Measurements from ENCODE around the gene DPF1. TPM values are rescaled to one million over a fixed set of nuclear protein-coding genes. Genes with fewer than 3 reads are reported as not detected.
"Not testable (repeated sequence)": the region's sequence is repeated elsewhere in the genome, so short reads cannot be mapped to it uniquely, and the experiment has no call there.

Gene DPF1
- polyA plus RNA-seq, 4 donors, result 1.3 to 2.2 (median 1.8) TPM

- no peak for DNase-seq (ENCODE audit: low read depth in 4 of 4, low spot score in 2 of 4)
These were observed 27.0 kb upstream of the DPF1 start for GRCh38 chr19:38250821-38251563.

- DNase-seq (ENCODE audit: low read depth in 4 of 4, low spot score in 2 of 4), result no peak
These were observed 26.4 kb upstream of the DPF1 start for GRCh38 chr19:38250428-38250820.

- no peak for DNase-seq (ENCODE audit: low read depth in 4 of 4, low spot score in 2 of 4)
These were observed 24.4 kb upstream of the DPF1 start for GRCh38 chr19:38248421-38248820.

GRCh38 chr19:38247734-38248268, 23.8 kb upstream of the DPF1 start:
- no peak for DNase-seq (ENCODE audit: low read depth in 4 of 4, low spot score in 2 of 4)

GRCh38 chr19:38247126-38247525, 23.1 kb upstream of the DPF1 start:
- DNase-seq (ENCODE audit: low read depth in 4 of 4, low spot score in 2 of 4), result no peak

GRCh38 chr19:38245826-38246498, 21.9 kb upstream of the DPF1 start:
- DNase-seq (ENCODE audit: low read depth in 4 of 4, low spot score in 2 of 4), result no peak

GRCh38 chr19:38243279-38243673, 19.3 kb upstream of the DPF1 start:
- DNase-seq (ENCODE audit: low read depth in 4 of 4, low spot score in 2 of 4), result no peak

GRCh38 chr19:38239816-38240215, 15.8 kb upstream of the DPF1 start:
- no peak for DNase-seq (ENCODE audit: low read depth in 4 of 4, low spot score in 2 of 4)

GRCh38 chr19:38234615-38235014, 10.6 kb upstream of the DPF1 start:
- DNase-seq (ENCODE audit: low read depth in 4 of 4, low spot score in 2 of 4), result no peak

GRCh38 chr19:38233740-38234251, 9.8 kb upstream of the DPF1 start:
- DNase-seq (ENCODE audit: low read depth in 4 of 4, low spot score in 2 of 4), result no peak

GRCh38 chr19:38231918-38232317, 7.9 kb upstream of the DPF1 start:
- no peak for DNase-seq (ENCODE audit: low read depth in 4 of 4, low spot score in 2 of 4)

- DNase-seq (ENCODE audit: low read depth in 4 of 4, low spot score in 2 of 4), result not testable (repeated sequence)
These were observed 6.6 kb upstream of the DPF1 start for GRCh38 chr19:38230506-38231133.

- DNase-seq (ENCODE audit: low read depth in 4 of 4, low spot score in 2 of 4), result peak in 1 of 4 donors; percentile 65
These were observed 5.6 kb upstream of the DPF1 start for GRCh38 chr19:38229585-38230073.

- no peak for DNase-seq (ENCODE audit: low read depth in 4 of 4, low spot score in 2 of 4)
These were observed 4.7 kb upstream of the DPF1 start for GRCh38 chr19:38228491-38229439.

- DNase-seq (ENCODE audit: low read depth in 4 of 4, low spot score in 2 of 4), result no peak
These were observed 4.0 kb upstream of the DPF1 start for GRCh38 chr19:38228005-38228377.

GRCh38 chr19:38227287-38228004, 3.4 kb upstream of the DPF1 start:
- no peak for DNase-seq (ENCODE audit: low read depth in 4 of 4, low spot score in 2 of 4)

- not testable (repeated sequence) for DNase-seq (ENCODE audit: low read depth in 4 of 4, low spot score in 2 of 4)
These were observed 819 bp upstream of the DPF1 start for GRCh38 chr19:38224863-38225218.

- no peak for DNase-seq (ENCODE audit: low read depth in 4 of 4, low spot score in 2 of 4)
These were observed 407 bp downstream of the DPF1 start for GRCh38 chr19:38223617-38224013.

- DNase-seq (ENCODE audit: low read depth in 4 of 4, low spot score in 2 of 4), result no peak
These were observed 901 bp downstream of the DPF1 start for GRCh38 chr19:38223119-38223523.

All from left renal cortex interstitium (tissue), 4 donors.